ENCODE data around the gene PNLDC1.
"Not testable (repeated sequence)": the region's sequence is repeated elsewhere in the genome, so short reads cannot be mapped to it uniquely, and the experiment has no call there.

The PNLDC1 gene

DNA sequence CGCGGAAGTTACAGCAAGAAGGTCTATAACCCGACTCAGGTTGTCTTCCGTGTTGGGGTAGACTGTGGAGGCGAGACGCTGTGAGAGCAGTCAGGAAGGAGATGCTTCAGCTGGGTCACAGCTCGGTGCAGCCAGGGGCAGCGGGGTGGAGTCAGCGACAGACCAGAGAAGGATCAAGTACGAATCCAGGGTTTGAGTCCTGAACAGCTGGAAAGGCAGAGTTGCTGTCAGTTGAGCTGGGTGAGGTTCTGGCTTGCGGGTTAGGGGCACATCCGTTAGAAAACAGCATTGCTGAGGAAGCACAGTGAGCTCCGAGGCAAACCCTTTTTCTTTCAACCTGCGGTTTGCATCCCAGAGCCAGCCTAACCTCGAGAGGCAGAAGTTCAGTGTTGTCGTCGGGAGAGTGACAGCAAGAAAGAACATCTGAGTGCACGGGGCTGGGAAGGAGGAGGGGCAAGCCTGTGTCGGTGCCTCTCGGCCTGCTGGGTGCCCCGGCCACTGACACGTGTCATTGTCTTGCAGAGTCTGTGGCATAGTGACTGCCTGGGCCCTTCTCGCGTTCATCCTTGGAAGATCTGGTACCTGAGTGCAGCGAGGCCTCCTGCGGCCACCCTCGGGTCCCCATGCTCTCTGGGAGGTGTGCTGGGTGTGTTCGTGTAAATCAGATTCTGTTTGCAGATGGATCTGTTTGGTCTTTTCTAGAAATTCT lies 20.0 kb downstream of the PNLDC1 start:
- peak in 1 of 2 experiments; percentile 15 for DNase-seq

DNA sequence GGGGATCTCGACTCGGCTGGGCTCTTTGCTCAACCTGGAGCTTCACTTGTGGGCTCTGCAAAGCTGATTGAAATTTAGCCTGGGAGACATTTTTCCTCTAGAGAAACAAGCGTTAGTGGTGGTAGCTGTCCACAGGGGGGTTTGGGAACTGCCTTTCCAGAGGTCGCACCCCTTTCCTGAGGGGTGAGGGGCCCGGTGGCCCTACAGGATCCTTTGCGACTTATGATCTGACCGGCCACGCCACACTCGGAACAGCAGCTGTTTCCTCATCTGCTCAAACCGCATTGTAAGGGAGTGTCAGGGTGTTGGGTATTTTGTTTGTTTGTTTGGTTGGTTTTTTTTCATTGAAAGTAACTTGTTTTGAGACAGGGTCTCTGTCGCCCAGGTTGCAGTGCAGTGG lies 21.0 kb downstream of the PNLDC1 start:
- no peak for DNase-seq

DNA sequence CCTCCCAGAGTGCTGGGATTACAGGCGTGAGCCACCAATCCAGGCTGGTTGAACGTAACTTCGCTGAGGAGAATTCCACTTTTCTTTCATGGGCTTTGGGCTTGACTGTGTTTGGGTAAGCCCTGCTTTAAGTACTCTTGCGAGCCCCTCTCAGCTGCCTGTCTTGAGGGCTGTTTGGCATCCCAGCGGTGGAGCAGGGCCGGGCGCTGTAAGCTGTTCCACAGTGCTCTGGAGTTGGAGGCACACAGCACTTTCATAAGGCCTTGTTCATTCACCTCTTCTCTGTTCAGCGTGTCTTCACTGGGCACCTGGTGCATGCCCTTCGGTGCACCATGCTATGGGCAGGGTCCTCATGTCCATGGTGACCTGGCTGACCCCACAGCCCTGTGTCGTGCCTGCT lies 21.6 kb downstream of the PNLDC1 start:
- no peak for DNase-seq

DNA sequence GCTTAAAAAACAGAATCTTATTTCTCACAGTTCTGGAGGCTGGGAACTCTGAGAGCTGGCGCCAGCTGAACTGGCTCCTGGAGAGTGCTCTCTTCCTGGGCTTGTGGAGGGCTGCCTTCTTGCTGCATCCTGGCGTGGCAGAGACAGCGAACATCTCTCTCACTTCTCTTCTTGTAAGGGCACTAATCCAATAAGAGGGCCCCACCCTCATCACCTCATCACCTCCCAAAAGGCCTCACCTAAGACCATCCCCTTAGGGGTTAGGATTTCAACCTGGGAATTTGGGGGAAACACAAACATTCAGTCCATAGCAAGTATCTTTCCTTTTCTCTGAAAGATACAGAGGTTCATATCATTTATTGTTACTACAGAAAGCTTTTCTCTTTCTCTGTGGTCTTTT lies 23.9 kb downstream of the PNLDC1 start:
- DNase-seq: no peak

DNA sequence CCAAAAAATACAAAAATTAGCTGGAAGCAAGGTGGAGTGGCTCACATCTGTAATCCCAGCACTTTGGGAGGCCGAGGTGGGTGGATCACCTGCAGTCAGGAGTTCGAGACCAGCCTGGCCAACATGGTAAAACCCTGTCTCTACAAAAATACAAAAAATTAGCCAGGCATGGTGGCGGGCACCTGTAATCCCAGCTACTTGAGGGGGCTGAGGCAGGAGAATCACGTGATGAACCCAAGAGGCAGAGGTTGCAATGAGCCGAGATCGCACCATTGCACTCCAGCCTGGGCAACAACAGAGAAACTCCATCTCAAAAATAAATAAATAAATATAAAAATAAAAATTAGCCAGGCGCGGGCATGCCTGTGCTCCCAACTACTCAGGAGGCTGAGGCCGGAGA lies 24.6 kb downstream of the PNLDC1 start:
- DNase-seq: not testable (repeated sequence)

DNA sequence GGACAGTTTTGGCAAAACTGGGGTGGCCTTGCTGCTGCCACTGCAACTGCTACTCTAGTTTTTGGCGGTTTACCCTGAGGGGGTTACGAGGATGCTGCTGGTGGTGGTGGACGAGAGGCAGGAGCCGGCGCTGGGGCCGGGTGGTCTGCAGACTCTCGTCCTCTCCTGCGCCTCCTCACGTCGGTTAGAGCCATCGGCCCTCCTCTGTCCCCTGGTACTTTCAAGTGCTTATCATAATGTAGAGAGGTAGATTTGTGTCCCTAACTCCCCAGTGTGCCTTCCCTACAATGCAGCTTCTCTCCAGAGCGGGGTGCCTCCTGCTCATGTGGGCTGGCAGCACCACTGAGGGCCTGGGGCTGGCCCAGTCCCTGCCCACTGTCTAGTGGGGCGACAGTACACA lies 25.9 kb downstream of the PNLDC1 start:
- DNase-seq: no peak

DNA sequence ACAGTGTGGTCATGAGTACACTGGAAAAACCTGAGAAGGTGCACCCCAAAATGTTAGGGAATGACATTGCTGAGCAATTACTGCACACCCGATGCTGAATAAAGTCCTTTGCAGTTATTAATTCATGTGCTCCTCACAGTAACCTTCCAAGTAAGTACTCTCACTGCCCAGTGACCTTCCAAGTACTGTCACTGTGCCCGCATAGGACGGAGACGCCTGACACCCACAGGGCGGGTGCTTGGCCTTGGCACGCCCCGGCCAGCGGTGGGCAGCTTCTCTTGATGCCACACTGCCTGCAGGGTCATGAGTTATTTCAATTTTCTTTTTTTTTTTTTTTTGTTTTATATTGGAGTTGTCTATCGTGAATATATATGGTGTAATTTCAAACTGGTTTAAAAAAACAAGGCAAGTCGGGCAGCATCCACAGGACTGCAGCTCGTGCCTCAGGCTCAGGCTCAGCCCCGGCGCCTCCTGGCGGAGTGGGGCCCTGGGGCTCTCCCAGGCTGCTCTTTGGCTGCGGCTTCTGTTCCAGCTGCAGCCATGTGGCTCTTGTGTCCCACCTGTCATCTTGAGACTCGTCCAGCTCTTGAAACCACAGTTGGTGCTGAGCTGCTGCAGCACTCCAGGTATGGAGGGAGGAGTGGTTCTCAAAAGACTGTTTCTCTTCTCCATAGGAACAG lies 27.0 kb downstream of the PNLDC1 start:
- DNase-seq: no peak

DNA sequence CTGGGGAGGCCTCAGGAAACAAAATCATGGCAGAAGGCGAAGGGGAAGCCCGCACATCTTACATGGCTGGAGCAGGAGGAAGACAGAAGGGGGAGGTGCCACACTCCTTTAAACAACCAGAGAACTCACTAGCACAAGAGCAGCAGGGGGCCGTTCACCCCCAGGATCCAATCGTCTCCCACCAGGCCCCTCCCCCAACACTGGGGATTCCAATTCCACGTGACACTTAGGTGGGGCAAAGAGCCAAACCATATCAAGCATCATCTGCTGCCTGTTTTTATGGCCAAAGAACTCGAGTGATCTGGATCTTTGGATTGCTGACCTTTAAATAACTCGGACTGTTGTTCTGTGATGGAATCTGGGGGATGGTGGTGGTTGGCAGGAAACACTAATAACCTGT lies 28.0 kb downstream of the PNLDC1 start:
- no peak for DNase-seq

DNA sequence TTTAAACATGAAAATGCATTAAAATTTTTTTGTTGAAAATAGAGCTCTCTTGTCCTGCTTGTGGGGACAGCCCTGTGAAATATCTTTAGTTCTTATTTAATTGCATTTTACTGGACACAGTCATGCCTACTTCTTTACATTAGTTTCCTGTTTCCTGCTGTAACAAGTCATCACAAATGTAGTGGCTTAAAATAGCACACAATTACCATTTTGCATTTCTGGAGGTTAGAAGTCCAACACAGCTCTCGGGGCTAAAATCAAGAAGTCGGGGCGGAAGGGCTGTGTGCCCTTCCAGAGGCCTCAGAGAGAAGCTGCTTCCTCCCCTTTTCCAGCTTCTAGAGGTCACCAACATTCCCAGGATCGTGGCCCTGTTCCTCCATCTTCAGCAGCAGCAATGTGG lies 29.4 kb downstream of the PNLDC1 start:
- DNase-seq: no peak

DNA sequence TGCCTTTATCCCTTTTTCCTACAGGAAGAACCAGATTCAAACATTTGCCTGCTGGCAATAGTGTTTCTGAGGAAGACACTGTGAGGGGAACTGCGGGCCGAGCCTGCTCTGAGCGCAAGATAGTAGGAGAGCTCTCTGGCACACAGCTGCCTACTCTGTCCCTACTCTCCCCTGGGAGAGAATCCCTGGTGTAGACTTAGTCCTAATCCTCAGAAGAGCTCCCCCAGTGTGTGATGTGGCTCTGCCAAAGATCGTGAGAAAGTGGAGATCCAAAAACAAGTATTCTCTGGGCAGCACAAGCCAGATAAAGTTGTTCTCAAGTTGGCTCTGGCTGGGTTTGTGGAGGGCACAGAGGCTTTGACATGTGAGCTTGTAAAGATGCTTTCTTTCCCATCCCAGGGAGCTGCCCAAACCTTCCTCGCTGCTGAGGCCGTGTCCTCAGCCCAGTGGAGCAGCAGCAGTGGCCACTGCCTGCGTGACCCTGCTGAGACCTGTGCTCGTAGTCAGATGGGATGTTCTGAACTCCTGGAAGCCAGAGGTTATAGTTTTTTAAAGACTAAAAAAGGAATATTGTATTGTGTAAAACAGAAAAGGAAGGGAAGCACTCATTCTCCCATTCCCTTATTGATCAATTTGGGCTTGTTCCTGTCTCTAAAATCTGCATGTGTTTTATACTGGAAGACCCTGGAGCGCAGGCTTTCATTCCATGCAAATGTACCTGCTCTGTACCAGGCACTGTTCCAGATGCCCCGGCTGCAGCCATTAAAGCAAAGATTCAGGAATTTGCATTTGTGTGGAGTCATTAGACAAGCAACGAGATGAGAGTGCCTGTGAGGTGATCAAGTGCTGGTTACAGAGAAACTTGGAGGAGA lies 30.7 kb downstream of the PNLDC1 start:
- no peak for DNase-seq

DNA sequence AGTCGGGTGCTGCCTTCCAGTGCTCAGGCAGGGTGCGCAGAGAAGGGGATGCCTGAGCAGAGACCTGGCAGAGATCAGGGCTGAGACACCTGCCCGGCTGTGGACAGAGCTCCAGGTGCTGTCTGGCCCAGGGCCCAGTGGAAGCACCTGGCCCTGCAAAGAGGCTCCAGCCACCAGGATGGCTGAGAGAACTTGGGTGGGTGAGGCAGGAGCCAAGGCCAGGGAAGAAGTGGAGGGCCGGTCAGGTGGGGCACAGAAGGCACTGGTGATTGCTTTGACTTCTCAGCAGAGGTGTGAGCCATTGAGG lies 31.2 kb downstream of the PNLDC1 start:
- no peak for DNase-seq

DNA sequence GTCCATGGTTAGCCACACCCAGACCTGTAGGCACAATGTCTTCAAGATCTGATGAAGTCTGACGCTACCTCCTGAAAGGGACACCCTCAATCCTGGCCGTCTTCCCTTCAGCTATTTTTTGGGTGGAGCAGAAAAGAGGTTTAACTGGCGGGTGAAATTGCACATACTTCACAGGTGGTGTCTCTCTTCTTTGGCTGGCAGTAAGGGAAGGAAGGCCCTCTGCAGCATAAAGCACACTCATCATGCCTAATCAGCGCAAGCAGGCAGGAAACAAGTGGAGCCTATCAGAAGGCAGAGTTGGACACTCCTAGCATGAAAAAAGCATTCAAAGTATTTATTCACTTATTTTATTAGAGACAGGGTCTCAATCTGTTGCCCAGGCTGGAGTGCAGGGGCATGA lies 32.9 kb downstream of the PNLDC1 start:
- no peak for DNase-seq

DNA sequence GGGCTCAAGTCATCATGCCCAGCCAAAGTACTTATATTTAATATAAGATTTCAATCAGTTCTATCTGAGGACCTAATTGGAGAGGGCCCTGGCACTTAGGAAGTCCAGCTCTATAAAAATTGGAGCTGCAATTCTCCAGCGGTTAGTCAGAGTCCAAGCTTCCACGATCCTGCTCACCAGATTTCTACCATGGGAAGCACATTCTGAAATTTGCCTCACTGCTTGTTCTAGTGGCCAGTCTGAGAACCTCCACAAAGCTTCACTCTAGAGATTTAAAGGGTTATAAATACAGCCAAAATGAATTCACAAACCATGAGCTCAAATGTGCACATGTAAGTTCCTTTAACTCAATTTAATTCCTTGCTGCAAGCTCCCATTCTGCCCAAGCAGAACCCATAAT lies 33.5 kb downstream of the PNLDC1 start:
- DNase-seq: no peak

DNA sequence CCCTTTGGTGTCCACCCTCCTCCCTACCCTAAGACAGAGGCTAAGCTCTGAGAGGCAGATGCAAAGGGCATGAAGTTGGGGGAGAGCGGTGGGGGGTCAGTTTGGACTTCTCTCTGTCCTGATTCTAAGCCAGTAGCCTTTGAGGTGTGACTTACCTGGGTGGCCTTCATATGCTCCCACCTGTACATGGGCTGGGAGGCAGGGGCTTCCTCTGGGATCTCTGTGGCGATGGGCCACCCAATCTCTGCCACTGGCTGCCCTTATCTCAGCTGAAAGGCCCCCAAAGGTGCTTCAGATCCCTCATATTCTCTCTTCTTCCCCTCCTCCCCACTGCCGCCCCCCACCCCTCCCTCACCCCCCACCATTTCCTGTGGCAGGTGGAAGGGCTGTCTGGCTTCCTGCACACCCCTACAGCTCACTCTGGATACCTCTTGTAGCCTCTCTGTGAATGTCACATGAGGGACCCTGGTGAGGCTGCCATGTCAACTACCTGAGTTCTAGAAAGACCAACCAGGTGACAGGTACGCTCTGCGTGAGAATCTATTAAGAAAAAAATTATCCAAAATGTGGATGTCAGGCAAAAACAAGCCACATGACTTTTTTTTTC lies 34.0 kb downstream of the PNLDC1 start:
- DNase-seq: no peak

DNA sequence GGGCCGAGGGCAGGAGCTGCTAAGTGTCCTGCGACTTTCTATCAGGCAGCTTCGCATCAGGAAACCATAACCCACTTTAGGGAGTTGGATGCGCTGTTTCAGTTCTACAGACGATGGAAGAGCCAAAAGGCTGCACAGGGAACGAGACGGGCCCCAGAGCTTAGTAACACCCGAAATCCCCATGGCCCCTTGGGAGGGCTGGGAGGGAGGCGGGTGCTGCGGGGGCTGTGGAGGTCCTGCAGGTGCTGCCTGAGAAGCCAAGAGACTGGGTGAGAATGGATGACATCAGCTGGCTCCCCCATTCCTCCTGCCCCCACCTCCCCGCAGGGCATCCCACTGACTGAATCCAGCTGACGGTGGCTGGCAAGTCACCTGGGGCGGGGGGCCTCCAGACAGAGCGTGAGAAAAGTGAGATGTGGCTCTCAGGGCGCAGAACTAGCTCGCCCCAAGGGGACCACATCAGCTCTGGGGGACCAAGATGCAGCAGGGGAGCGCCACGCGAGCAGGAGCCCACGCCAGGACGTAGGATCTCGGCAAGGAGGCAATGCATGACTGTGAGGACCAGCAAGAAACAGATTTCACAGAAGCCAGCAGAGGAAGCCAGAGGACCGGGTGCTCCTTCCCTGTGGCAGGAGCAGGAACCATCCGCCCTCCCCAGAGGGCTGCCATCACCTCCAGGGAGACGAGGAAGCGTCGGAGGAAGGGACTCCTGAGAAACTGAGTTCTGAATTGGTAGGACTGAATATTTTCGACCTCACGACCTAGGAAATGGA lies 36.8 kb downstream of the PNLDC1 start:
- no peak for DNase-seq

DNA sequence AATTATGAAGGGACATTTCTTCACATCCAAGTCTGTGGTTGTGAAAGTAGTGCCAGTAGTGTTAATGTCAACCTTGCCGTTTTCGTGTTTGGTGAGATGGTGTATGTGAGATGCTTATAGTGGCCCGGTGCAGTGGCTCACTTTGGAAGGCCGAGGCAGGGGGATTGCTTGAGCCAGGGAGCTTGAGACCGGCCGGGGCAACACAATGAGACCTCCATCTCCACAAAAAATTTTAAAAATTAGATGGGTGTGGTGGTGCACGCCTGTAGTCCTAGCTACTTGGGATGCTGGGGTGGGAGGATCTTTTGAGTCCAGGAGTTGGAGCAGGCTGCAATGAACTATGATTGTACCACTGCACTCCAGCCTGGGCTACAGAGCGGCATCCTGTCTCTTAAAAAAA lies 37.4 kb downstream of the PNLDC1 start:
- DNase-seq: no peak

DNA sequence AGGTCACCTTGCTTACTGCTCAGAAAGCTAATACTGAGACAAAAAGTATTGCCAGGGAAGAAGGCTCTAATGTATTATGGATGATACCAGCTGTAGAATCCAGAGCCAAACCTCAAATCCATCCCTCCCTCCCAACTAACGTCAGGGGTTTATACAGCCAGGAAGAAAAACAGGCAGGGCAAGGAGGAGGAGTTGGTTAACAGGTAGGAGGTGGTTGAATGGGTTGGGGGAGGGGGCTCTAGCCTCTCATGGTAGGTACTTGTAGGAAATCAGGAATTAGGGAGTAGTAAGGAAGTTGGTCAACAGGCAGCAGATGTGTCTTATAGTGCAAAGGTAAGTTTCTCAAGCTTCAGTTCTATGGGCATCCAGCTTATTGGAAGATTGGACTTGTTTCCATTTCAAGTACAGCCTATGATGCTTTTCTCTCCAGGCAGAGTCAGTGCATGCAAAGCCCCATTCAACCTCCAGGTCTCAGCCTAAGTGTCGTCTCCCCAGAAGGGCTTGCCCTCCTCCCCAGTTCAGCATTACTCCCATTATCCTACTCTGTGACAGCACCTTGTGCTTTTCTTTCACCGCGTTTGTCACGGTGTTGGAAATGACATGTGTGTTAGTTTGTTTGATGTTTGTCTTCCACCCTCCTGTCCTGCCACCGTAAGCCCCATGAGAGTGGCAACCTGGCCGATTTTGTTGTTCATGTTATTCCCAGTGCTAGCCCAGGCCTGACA lies 38.1 kb downstream of the PNLDC1 start:
- DNase-seq: no peak

DNA sequence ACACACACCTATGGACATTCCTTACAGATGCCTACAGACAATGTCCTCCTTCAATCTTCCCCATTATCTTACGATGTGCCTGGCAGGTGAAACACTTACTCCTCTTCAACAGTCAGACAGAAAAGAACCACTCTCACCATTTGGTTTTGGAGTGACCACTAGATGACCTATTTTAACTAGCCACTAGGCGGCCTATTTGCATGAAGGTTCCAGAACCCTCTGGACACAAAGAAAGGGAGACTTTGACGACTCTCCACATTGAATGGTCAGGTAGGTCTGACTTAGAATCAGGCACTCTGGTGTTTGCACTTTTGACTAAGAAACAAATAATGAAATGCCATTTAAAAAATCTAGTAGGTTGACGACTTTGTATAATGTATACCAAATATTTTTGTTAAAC lies 42.0 kb downstream of the PNLDC1 start:
- DNase-seq: no peak

DNA sequence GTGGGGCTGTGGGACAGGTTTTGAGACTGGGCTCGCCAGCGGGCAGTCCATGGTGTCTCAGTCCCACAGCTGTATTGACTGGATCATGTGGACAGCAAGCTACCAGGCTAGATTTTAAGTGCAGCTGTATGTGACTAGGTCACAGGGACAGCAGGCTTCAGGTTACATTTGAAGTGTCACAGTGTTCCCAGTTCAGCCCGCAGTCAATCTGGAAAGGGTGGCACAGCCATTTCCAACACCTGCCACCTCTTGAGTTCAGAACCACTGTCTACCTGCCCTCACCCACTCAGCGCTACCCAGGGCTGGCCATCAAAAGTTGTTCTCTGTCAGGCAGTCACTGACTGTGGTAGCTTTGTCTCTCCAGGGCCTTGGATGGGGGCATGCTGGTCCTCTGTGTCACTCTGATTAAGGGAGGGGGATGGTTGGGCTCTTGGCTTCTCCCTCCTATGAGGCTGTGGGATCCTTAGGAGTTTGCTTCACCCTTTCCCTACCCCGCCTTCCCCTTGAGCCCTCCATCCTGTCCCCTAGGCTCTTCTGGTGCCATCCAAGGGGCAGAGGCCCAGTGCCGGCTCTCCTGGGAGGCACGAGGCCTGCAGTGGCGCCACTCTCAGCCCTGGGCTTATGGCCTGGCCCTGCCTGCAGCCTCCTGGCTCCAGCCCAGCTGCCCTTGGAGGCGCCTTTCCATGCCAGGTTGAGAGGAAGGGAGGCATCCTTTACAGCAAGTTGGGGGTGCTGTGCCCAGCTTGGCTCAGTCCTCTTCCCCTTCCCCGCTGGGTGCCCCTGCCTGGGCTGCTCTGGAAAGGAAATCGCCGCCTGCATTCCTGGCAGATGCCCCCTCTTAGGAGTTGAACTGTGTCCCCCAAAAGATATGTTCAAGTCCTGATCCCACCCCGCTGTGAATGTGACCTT lies 44.9 kb downstream of the PNLDC1 start:
- no peak for DNase-seq

DNA sequence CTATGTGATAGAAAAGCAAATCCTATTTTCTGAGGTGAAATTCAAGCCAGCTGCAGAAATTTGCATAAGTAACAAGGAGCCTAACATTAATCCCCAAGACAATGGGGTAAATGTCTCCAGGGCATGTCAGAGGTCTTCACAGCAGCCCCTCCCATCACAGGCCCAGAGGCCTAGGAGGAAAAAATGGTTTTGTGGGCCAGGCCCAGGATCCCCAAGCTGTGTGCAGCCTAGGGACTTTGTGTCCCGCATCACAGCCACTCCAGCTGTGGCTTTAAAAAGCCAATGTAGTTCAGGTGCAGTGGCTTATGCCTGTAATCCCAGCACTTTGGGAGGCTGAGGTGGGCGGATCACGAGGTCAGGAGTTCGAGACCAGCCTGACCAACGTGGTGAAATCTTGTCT lies 48.5 kb downstream of the PNLDC1 start:
- not testable (repeated sequence) for DNase-seq

DNA sequence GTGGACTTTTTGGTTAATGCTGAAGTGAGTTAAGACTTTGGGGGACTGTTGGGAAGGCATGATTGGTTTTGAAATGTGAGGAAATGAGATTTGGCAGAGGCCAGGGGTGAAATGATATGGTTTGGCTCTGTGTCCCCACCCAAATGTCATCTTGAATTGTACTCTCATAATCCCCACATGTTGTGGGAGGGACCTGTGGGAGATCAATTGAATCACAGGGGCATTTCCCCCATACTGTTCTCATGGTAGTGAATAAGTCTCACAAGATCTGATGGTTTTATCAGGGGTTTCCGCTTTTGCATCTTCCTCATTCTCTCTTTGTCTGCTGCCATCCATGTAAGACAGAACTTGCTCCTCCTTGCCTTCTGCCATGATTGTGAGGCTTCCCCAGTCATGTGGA lies 49.8 kb downstream of the PNLDC1 start:
- DNase-seq: not testable (repeated sequence)

Measured in activated CD4-positive, alpha-beta T cell treated with anti-CD3 and anti-CD28 coated beads, Interleukin-2, amount 50 U/mL, for 4 hours (primary cell).